ENCODE measurements around the gene SLC6A1.

Gene SLC6A1

GRCh38 chr3:11009898-11010297 lies 17.4 kb downstream of the SLC6A1 start:
- Histone ChIP-seq H3K79me2 (peaks cover 12% of the 10 kb centered on the region), H3K4me1 (peaks cover 26% of the 10 kb centered on the region), H3K27me3 (ENCODE audit: control insufficient read depth, insufficient read depth, low read length) (no peaks in the 10 kb centered on the region), H3K9ac (no peak overlapping the region), H2AFZ (no peak overlapping the region), H3K36me3 (ENCODE audit: control insufficient read depth, insufficient read depth, low read length) (no peaks in the 10 kb centered on the region), H3K9me3 (ENCODE audit: control insufficient read depth, low read length) (no peaks in the 10 kb centered on the region), H3K4me2 (ENCODE audit: low read length) (no peak overlapping the region), H3K27ac (no peak overlapping the region), H3K4me3 (ENCODE audit: low read depth, low read length) (no peak overlapping the region)
- TF ChIP-seq CTCF (IDR thresholded peaks at IDR 0.05) = no peak

- H2AFZ ChIP-seq = no peak overlapping the region
- no peaks in the 10 kb centered on the region for H3K27me3 ChIP-seq (ENCODE audit: control insufficient read depth, insufficient read depth, low read length)
- peaks cover 10% of the 10 kb centered on the region for H3K79me2 ChIP-seq
- no peak overlapping the region for H3K4me2 ChIP-seq (ENCODE audit: low read length)
- no peak overlapping the region for H3K9ac ChIP-seq
- no peaks in the 10 kb centered on the region for H3K9me3 ChIP-seq (ENCODE audit: control insufficient read depth, low read length)
- no peak overlapping the region for H3K27ac ChIP-seq
- TF ChIP-seq CTCF (IDR thresholded peaks at IDR 0.05) = no peak
- H3K4me3 ChIP-seq (ENCODE audit: low read depth, low read length) = no peak overlapping the region
- no peaks in the 10 kb centered on the region for H3K36me3 ChIP-seq (ENCODE audit: control insufficient read depth, insufficient read depth, low read length)
- H3K4me1 ChIP-seq = peaks cover 25% of the 10 kb centered on the region
These were observed 18.0 kb downstream of the SLC6A1 start for GRCh38 chr3:11010426-11011165.

GRCh38 chr3:11014253-11014652 lies 21.7 kb downstream of the SLC6A1 start:
- no peak overlapping the region for H3K4me2 ChIP-seq (ENCODE audit: low read length)
- no peaks in the 10 kb centered on the region for H3K36me3 ChIP-seq (ENCODE audit: control insufficient read depth, insufficient read depth, low read length)
- no peak overlapping the region for H2AFZ ChIP-seq
- no peaks in the 10 kb centered on the region for H3K27me3 ChIP-seq (ENCODE audit: control insufficient read depth, insufficient read depth, low read length)
- H3K4me3 ChIP-seq (ENCODE audit: low read depth, low read length) = no peak overlapping the region
- H3K9me3 ChIP-seq (ENCODE audit: control insufficient read depth, low read length) = no peaks in the 10 kb centered on the region
- H3K27ac ChIP-seq = no peak overlapping the region
- peaks cover 15% of the 10 kb centered on the region for H3K4me1 ChIP-seq
- H3K79me2 ChIP-seq = peaks cover 2% of the 10 kb centered on the region
- no peak overlapping the region for H3K9ac ChIP-seq
- TF ChIP-seq CTCF (IDR thresholded peaks at IDR 0.05) = no peak

GRCh38 chr3:11014752-11015151 lies 22.2 kb downstream of the SLC6A1 start:
- peaks cover 15% of the 10 kb centered on the region for H3K4me1 ChIP-seq
- no peak overlapping the region for H3K4me2 ChIP-seq (ENCODE audit: low read length)
- H3K36me3 ChIP-seq (ENCODE audit: control insufficient read depth, insufficient read depth, low read length) = no peaks in the 10 kb centered on the region
- no peaks in the 10 kb centered on the region for H3K9me3 ChIP-seq (ENCODE audit: control insufficient read depth, low read length)
- no peaks in the 10 kb centered on the region for H3K27me3 ChIP-seq (ENCODE audit: control insufficient read depth, insufficient read depth, low read length)
- no peak overlapping the region for H3K9ac ChIP-seq
- H2AFZ ChIP-seq = no peak overlapping the region
- no peak overlapping the region for H3K4me3 ChIP-seq (ENCODE audit: low read depth, low read length)
- no peaks in the 10 kb centered on the region for H3K79me2 ChIP-seq
- TF ChIP-seq CTCF (IDR thresholded peaks at IDR 0.05) = no peak
- no peak overlapping the region for H3K27ac ChIP-seq

- Histone ChIP-seq H3K79me2 (no peaks in the 10 kb centered on the region), H3K27ac (no peak overlapping the region), H3K27me3 (ENCODE audit: control insufficient read depth, insufficient read depth, low read length) (no peaks in the 10 kb centered on the region), H2AFZ (no peak overlapping the region), H3K4me3 (ENCODE audit: low read depth, low read length) (no peak overlapping the region), H3K4me2 (ENCODE audit: low read length) (no peak overlapping the region), H3K9me3 (ENCODE audit: control insufficient read depth, low read length) (no peaks in the 10 kb centered on the region), H3K4me1 (peaks cover 15% of the 10 kb centered on the region), H3K9ac (no peak overlapping the region), H3K36me3 (ENCODE audit: control insufficient read depth, insufficient read depth, low read length) (no peaks in the 10 kb centered on the region)
- no peak for TF ChIP-seq CTCF (IDR thresholded peaks at IDR 0.05)
These were observed 22.8 kb downstream of the SLC6A1 start for GRCh38 chr3:11015369-11015768.
